GM20000 (cell line): ENCODE data around the gene CDKAL1.

ENCODE experiments used
- DNase-seq: peaks from one replicate; pipeline ENCODE4 v3.0.0; 2012; ENCODE audit warnings: low spot score
- CTCF ChIP-seq: IDR thresholded peaks from 2 replicates; pipeline ENCODE4 v1.5.1; 2012; ENCODE audit warnings: mild to moderate bottlenecking, control low read depth; ENCODE audit errors: extremely low read depth, missing control alignments

The CDKAL1 gene

GRCh38 chr6:21098134-21098533 is 563.9 kb downstream of the CDKAL1 start:
- TF ChIP-seq CTCF, result no peak
- no peak for DNase-seq

- TF ChIP-seq CTCF, result no peak
- DNase-seq, result no peak
Measured at GRCh38 chr6:21098744-21099143, 564.5 kb downstream of the CDKAL1 start.

GRCh38 chr6:21099338-21100314 is 565.4 kb downstream of the CDKAL1 start:
- DNase-seq, result no peak

GRCh38 chr6:21100991-21101390 is 566.7 kb downstream of the CDKAL1 start:
- no peak for TF ChIP-seq CTCF
- no peak for DNase-seq

More at GRCh38 chr6:21099338-21100314, 565.4 kb downstream of the CDKAL1 start:
- TF ChIP-seq CTCF, result no peak

- DNase-seq, result no peak
Measured at GRCh38 chr6:21101694-21102093, 567.4 kb downstream of the CDKAL1 start.

GRCh38 chr6:21102201-21102600 is 567.9 kb downstream of the CDKAL1 start:
- no peak for DNase-seq
- no peak for TF ChIP-seq CTCF

More at GRCh38 chr6:21101694-21102093, 567.4 kb downstream of the CDKAL1 start:
- no peak for TF ChIP-seq CTCF

- DNase-seq, result no peak
- TF ChIP-seq CTCF, result no peak
Measured at GRCh38 chr6:21102624-21103023, 568.4 kb downstream of the CDKAL1 start.
